Hematopoietic multipotent progenitor cell treated with erythropoietin and hydrocortisone succinate and interleukin-3 and kit ligand, for 6 days (in vitro differentiated cells): ENCODE data around the gene ZNF275.
"Not testable (repeated sequence)": the region's sequence is repeated elsewhere in the genome, so short reads cannot be mapped to it uniquely, and the experiment has no call there.

Source experiments
- DNase-seq: peaks from one replicate; pipeline ENCODE4 v3.0.0-alpha.2; 2015

Gene ZNF275

DNA sequence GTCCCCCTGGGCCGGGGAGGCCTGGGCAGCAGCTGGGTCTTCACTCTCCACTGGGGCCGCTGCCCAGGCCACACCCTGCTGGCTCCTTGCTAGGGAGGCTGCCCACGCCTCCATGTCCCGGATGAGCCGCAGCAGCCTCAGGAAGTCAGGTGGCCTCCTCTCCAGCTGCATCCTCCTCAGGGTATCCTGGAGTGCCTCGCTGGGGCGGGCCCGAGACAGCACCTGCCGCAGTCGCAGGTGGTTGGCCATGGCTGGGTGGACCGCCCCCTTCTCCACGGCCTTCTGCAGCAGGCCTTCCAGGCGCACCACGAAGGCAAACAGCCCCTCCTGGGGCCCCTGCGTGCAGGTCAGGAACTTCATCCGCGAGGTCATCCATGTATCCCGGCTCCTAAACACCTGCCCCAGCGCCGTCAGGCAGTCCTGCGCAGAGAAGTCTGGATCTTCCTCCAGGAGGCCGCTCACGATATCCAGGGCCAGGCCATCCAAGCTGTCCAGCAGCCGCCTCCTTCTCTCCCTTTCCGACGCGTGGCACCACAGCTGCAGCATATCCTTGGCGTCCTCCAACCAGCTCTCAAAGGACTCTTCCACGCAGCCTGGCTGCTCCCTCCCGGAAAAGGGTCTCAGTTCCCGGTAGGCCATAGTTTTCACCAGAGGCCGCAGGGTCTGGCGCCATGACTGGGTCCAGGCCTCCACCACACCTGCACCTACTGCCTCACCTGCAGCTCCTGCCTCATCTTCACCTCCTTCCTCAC lies 14.5 kb upstream of the ZNF275 start:
- DNase-seq, result no peak

DNA sequence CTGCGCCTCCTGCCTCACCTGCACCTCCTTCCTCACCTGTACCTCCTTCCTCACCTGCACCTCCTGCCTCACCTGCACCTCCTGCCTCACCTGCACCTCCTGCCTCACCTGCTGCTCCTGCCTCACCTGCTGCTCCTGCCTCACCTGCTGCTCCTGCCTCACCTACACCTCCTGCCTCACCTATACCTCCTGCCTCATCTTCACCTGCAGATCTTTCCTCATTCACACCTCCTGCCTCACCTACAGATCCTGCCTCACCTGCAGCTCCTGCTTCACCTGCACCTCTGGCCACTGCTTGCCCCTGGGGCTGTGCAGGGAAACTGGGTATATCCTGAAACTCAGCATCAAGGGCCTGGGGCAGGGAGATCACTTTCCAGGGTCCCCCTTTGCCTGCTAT lies 13.9 kb upstream of the ZNF275 start:
- DNase-seq, result not testable (repeated sequence)

DNA sequence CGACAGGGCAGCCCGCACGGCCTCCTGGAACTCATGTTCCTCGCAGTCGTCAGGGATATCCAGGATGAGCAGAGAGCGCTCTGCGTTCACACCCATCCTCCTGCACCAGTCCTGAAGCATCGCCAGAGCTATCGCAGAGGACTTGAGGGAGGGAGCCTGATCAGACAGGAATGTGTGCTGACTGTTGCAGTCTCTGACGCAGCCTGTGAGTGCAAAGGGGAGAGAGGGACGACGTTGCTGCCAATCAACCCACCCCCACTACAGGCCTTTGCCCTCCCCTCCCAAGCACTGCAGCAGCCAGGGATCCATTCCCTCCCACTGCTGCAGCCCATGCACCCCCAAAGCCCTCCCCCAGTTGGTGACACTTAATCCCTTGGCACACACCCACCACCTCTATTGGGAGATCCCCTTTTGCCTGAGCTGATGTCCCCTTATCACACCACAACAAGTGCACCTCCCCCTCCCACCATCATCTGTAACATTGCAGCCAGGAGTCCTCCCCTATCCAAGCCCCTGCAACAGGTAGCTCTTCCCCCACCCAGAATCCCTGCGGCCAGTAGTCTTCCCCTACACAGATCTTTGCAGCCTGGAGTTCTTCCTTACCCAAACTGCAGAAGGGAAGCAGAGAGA lies 13.3 kb upstream of the ZNF275 start:
- DNase-seq, result no peak

DNA sequence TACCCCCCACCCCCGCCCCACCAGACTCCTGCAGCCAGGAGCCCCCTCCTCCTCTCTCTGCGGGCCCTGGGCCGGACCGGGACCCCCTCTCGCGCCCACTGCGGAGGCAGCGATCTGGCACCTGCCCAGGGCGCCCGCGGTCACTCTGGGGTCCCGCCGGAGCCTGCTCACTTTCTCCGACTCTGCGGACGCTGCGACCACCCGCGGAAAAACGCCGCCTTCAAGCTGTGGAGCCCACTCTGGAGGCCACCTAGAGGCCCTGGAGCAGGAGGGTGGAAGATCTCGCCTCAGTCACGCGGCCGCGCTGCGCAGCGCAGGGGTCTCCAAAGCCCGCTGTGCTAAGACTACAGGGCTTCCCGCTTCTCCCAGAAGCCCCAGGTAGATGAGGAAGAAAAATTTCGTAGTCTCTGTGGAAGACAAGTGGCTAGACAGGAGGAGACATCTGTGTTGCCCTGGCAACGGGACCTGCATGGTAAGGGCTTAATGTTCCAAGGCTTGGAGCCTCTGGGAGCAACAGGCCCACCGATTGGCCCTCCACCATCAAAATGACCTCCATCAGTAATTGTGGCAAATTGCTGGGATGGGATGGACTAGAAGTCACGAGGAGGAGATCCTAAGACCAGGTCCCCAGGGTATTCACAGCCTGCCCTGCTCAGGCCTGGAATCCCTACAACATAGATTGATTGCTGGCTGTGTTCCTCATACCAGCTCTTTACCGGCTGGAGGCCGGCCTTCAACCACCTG lies 12.4 kb upstream of the ZNF275 start, which contains the start of gene PNMA6F:
Gene PNMA6F, minus strand, starts transcription at position 387 of the 744 bp plus-strand sequence. CDS start 1,093 bp downstream, outside the sequence.
- no peak for DNase-seq

DNA sequence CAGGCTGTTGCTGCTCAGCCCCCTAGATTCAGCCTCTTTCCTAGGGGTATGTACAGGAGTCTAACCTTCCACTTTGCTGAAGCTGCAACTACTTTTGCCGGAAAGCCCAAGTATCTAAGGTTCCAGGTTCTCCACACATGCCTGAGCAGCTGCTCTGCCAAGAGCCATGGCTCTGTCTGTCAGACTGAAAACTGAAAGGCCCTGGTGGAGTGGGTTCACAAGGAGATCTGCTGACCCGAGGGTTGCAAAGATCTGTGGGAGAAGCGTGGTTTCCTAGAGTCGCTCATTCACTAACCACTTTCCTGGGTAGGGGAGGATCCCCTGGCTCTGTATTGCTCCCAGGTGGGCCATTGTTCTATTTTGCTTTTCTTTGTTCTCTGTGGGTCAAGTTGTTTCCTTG lies 6.4 kb upstream of the ZNF275 start:
- no peak for DNase-seq

DNA sequence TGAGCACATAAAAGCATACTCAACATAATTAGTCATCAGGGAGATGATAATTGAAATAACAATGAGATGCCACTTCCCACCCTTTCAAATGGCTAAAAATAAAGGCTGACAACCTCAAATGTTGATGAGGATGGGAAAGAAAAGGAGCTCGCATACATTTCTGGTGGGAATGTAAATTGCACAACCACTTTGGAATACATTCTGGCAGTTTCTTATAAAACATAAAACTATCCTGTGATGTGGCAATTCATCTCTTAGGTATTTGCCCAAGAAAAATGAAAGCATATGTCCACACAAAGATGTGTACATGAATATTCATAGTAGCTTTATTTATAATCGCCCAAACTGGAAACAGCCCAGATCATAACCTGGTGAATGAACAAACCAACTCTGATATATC lies 687 bp upstream of the ZNF275 start:
- no peak for DNase-seq

DNA sequence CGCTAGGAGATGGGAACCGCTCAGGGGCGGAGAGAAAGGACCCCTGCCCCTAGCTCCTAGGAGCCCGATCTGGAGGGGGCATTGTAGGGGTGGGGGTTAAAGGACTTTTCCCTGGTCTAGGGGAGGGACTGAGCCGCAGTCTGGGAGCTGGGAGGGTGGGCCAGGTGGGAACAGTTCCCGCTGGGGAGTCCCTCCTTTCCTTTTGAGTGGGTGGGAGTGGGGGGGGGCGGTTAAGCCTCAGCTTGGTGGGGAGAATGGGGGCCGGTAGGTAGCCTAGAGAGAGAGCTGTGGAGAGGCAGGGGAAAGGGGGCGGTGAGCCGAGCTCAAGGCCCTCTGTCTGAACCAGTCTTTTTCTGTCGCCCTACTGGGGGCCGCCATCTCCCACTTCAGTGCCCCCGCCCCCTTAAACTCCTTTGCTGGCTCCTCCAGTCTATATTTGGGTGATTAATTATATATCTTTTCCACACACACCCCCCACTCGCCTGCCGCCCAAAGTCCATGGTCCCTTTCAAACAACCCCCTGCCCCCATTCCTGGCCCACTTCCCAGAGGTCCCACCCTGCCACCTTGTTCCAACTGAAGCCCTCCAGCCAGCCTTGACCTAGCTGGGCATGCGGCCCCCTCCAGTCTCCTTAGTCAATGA lies 822 bp downstream of the ZNF275 start:
- no peak for DNase-seq

DNA sequence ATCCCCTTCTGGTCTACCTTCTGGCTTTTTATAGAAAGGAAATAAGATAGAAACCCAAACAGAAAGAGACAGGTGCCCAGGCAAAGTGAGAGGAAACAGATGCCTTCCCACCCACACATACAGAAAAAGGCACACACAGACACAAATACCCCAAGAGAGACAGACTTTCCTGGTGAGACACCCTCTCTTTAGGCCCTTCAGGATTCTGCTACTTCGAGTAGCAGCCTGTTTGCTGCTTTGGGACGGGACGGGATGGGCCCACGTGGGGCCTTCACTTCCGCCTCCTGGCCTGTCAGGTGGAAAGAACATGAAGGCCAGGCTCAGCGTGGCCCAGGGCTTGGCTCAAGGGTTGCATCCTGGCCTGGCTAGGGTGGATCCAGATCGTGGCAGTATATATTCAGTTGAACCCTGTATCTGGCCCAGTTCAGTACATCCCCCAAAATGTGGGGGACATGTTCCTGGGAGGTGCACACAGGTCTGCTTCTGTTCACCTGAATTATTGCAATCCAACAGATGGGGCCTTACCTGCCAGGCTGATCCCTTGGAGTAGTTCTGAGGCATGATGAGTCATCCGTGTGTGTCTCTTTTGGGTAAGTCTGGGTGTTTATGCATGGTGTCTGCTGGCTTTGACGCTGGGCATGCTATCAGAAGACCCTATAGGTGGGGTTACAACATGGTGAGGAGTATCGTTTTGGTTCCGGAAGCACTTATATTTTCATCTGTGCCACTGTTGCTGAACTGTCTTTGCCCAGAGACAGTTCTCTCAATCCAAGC lies 2.4 kb downstream of the ZNF275 start:
- no peak for DNase-seq

DNA sequence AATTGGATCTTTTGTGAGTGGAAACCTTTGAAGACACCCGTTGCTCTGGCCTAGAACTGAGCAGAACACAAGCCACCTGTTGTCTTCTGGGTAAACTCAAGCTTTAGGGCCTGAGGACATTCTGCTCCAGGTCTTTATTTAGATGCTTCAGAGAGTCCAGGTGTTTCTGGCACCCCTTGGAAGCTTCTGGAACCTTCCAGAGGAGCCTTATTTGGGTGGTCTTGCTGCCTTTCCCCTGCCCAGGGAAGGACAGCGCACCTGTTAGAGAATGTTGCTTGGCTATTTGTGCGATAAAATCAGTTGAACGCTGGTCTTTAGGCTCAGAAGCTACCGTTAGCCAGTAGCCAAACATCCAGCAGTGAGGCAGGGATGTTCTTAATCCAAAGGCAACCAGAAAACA lies 3.0 kb downstream of the ZNF275 start:
- no peak for DNase-seq

DNA sequence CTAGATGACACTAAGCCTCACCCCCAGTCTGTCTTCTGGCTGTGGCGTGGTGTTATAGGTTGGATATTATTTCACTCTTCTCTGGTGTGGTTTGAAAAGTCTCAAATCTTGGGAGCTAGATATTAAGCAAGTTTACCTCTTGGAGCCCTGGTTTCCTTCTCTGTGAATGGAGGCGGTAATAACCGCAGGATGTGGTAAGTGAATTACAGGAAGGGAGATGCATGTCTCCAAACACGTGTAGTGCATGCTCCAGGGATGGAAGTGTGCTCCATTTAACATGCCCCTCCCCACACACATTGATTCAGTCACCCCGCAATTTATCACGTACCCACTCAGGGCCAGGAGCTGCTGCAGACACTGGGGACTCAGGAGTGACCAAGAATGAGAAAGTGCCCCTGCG lies 4.9 kb downstream of the ZNF275 start:
- DNase-seq, result no peak

DNA sequence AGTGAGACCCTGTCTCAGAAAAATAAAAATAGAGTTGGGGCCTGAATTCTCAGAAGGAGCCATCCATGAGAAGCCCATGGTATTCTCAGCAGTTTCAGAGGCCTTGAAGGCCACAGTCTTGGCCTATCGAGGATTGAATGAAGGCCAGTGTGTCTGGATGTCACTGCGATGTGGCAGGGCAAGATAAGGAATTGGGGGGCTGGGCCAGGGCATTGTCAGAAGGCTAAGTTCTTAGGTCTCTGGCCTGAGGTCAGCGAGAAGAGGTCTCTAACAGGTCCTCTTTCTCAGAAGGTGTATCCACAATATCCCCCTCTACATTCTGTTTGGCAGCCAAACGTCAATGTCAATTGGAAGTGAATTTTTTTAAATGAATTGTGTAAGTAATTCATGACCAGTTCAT lies 5.7 kb downstream of the ZNF275 start:
- peak; percentile 22 for DNase-seq

DNA sequence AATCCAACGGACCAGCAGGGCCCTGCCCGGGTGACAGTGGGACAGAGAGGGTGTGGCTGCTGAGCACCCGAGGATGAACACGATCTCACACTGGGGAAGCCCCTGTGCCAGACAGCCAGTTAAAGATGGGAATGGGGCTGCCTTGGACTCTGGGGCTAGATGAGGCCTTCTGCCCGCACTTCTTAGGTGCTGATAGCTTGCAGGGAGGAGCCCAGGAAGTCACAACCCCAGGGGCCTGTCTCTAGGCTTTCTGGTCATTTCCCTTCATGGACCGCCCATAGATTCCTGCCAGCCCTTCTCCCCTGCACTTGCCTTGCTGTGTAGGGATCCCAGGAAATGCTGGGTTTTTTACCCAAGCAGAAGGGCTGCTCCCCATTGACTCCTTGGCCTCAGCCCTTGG lies 6.2 kb downstream of the ZNF275 start:
- no peak for DNase-seq

DNA sequence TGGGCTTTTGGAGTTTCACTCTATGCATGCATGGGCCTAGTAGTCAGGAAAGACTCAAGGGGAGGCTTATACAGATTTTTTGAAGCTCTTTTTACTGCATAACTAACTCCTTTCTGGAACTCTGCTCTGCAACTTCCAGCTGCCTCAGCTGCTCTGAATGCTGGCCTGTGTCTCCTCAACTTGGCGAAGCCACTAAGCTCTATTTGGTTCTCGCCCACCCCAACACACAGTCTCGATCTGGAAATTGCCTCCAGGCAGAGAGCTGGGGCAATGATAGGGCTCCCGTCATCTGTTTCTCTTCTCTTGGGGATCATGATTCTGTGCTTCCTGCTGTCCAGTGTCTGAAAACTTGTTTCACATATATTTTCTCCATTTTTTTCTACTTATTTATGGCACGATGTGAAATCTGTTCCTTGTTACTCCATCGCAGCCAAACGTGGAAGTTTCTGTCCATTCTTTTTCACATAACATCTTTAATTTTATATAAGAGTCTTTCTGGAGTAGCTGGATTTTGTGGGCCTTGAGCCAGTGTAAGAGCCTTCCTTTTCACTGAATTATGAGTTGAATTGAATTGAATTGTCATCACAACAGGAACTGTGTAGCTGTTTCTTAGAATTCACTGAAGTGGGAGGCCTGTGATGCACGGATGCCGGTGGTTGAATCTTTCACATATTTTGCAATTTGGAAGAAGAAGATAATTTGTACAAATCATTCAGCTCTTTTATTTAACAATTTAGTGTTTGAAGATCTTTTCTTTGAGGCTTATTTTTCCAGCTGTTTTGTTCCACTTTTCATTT lies 9.0 kb downstream of the ZNF275 start:
- no peak for DNase-seq

DNA sequence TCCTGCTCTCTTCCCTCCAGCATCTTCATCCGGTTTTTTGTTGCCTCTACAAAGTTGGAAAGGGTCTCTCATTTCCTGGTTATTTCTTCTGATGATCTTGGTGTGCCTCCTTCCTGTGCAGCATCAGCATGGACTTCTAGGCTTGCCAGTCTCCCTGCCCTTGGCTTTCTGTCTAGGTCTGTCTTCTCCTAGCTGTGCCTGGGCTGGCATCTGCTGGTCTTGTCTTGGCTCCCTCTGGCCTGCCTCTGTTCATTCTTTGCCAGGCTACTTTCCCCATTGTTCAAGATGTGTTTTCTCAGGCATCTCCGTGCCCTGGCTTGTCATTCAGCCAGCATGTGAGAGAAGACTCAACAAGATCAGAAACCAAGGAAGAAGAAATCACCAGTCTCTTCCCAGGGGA lies 9.7 kb downstream of the ZNF275 start:
- no peak for DNase-seq

DNA sequence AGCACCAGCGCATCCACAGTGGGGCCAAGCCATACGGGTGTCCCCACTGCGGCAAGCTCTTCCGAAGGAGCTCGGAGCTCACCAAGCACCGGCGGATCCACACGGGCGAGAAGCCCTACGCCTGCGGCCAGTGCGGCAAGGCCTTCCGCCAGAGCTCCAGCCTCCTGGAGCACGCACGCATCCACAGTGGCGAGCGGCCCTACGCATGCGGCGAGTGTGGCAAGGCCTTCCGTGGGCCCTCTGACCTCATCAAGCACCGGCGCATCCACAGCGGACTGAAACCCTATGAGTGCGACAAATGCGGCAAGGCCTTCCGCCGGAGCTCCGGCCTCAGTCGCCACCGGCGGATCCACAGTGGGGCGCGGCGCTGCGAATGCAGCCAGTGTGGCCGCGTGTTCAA lies 13.6 kb downstream of the ZNF275 start:
- no peak for DNase-seq

DNA sequence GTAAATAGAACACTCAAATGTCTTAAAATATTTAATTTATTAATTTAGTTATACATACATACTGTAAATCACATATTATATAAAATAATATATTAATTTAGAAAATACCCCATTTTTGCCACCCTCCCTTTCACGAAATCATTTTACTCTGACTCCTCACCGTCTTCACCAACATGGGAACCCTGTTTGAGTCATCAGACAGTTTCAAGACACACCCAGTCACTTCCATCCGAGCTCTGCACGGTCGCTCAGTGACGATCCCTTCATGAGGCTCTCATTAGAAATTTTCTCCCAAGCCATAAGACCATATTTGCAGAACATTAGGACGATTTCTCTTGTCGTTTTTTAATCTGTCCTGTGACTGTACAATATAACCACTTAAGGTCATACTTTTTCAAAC lies 14.5 kb downstream of the ZNF275 start:
- DNase-seq, result no peak

DNA sequence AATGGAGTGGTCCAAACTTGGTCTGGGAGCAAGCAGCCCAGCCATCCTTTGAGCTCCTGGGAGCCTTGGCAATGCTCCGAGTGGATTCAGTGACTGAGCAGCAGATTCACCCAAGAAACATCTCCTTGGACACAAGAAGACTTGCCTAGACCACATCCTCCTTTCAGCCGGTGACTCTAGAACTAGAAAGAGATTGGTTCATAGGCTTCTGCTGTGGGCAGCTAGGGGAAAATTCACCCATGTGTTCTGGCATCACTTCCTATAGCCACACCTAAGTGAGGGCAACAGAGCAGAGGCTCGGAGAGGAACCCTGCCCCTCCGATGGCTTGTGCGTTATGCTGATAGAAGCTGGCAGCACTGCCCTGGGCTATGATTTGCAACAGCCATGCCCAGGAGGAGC lies 16.0 kb downstream of the ZNF275 start:
- no peak for DNase-seq

DNA sequence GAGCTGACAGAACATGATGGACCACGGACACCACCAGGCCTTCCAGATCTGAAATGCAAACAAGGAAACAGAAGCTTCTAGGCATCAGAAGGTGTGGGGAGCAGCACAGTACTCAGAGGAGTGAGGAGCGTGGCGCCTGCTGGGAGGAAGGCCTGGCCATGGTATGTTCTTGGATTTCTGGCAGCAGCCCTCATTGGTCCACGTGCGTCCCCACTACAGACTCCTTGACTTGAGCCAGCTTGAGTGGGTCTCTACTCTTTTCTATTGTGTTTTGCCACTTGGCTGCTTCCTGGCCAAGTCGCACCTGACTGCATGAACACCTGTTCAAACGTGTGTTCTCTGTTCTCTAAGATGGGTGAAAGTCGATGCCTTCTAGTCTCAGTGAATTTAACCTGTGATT lies 18.0 kb downstream of the ZNF275 start:
- DNase-seq, result no peak

DNA sequence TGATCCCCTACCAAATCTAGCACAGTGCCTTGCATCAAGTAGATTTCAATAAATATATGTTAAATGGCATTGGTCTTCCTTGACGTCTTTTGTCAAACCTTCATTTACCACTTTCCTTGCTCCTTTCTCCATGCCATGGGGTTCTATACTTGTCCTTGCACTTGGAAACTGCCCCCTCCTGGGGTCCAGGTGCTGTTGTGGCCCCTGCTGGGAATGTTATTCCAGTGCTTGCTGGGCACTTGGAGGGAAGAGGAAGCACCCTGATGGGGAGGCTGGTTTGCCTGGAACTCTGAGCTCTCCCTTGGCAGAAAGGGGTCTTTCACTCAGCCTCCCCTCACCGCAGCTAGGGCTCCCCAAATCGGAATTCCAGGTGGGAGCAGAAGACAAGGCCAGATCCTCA lies 18.9 kb downstream of the ZNF275 start:
- no peak for DNase-seq

DNA sequence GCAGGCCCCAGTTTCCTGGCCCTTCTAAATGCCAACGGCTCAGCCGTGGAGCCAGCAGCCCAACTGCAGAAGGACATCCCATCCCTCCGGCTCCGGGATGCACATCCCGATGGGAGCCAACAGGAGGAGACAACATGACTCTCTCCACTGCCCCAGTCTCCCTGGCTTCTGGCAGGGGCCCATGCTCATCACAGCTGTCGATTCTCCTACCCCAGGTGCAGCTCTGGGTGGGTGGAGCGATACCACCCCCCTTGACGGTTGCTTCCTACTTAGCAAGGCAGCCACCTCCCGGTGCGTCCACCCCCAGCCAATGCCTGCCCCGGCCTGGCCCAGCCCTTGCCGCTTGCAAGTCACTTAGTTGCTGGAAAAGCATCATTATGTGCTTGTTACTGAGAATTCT lies 19.5 kb downstream of the ZNF275 start:
- no peak for DNase-seq

DNA sequence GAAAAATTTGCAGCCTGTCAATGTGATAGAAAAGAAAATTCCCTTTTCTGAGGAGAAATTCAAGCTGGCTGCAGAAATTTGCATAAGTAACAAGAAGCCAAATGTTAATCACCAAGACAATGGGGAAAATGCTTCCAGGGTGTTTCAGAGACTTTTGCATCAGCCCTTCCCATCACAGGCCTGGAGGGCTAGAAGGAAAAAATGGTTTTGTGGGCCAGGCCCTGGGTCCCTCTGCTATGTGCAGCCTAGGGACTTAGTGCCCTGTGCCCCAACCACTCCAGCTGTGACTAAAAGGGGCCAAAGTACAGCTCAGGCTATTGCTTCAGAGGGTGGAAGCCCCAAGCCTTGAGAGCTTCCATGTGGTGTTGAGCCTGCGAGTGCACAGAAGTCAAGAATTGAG lies 23.9 kb downstream of the ZNF275 start:
- no peak for DNase-seq
